Measurements from ENCODE around the gene KATNAL1.

DNA sequence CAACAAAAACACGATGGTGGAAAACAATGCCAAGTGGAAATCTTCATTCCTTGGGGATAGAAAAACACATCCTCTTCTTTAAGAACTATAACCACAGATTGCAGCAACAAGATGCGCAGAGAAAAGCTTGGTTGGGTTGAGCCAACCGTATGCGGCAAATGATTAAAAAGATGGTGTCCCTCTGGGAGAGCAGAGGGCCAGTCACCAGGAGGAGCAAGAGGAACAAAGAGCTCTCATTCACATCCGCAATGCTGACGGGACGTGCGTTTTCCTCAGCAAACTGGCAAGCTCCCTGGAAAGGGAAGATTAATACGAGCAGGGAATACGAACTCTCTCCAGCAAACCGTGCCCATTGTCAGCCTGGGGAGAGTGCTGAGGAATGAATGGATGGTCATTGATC lies 141.6 kb downstream of the KATNAL1 start:
- no peak for TF ChIP-seq CTCF (IDR thresholded peaks at IDR 0.05 in 2 of 3, conservative IDR thresholded peaks at IDR 0.05 in 1 of 3; ENCODE audit: control insufficient read depth in 2 of 3, extremely low read depth in 1 of 3, insufficient read depth in 1 of 3, low read depth in 3 of 3, low read length in 3 of 3)
- TF ChIP-seq, protein P1, sequence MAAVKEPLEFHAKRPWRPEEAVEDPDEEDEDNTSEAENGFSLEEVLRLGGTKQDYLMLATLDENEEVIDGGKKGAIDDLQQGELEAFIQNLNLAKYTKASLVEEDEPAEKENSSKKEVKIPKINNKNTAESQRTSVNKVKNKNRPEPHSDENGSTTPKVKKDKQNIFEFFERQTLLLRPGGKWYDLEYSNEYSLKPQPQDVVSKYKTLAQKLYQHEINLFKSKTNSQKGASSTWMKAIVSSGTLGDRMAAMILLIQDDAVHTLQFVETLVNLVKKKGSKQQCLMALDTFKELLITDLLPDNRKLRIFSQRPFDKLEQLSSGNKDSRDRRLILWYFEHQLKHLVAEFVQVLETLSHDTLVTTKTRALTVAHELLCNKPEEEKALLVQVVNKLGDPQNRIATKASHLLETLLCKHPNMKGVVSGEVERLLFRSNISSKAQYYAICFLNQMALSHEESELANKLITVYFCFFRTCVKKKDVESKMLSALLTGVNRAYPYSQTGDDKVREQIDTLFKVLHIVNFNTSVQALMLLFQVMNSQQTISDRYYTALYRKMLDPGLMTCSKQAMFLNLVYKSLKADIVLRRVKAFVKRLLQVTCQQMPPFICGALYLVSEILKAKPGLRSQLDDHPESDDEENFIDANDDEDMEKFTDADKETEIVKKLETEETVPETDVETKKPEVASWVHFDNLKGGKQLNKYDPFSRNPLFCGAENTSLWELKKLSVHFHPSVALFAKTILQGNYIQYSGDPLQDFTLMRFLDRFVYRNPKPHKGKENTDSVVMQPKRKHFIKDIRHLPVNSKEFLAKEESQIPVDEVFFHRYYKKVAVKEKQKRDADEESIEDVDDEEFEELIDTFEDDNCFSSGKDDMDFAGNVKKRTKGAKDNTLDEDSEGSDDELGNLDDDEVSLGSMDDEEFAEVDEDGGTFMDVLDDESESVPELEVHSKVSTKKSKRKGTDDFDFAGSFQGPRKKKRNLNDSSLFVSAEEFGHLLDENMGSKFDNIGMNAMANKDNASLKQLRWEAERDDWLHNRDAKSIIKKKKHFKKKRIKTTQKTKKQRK (IDR thresholded peaks at IDR 0.05; ENCODE audit: low read depth, low read length) = no peak
- TF ChIP-seq NFIC (IDR thresholded peaks at IDR 0.05; ENCODE audit: low read depth, low read length) = no peak
- no peak for TF ChIP-seq CEBPB (IDR thresholded peaks at IDR 0.05; ENCODE audit: borderline replicate concordance in 1 of 2, low read depth in 2 of 2, low read length in 2 of 2)
- no peak for TF ChIP-seq SUPT20H (IDR thresholded peaks at IDR 0.05; ENCODE audit: borderline replicate concordance, control insufficient read depth, low read depth, low read length)
- no peak for TF ChIP-seq CBFB (IDR thresholded peaks at IDR 0.05; ENCODE audit: low read depth)
- TF ChIP-seq EZH2 (IDR thresholded peaks at IDR 0.05; ENCODE audit: borderline replicate concordance, control insufficient read depth, low read depth, low read length) = no peak
- TF ChIP-seq POLR2AphosphoS5 (IDR thresholded peaks at IDR 0.05; ENCODE audit: low read length) = no peak
- TF ChIP-seq CHD4 (IDR thresholded peaks at IDR 0.05) = no peak
- TF ChIP-seq, protein P2, sequence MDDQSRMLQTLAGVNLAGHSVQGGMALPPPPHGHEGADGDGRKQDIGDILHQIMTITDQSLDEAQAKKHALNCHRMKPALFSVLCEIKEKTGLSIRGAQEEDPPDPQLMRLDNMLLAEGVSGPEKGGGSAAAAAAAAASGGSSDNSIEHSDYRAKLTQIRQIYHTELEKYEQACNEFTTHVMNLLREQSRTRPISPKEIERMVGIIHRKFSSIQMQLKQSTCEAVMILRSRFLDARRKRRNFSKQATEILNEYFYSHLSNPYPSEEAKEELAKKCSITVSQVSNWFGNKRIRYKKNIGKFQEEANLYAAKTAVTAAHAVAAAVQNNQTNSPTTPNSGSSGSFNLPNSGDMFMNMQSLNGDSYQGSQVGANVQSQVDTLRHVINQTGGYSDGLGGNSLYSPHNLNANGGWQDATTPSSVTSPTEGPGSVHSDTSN (IDR thresholded peaks at IDR 0.05; ENCODE audit: insufficient replicate concordance, low read depth, low read length) = no peak
- no peak for TF ChIP-seq YY1 (IDR thresholded peaks at IDR 0.05; ENCODE audit: low read depth, low read length)
- TF ChIP-seq FOXM1 (IDR thresholded peaks at IDR 0.05; ENCODE audit: low read depth, low read length) = no peak
- TF ChIP-seq BHLHE40 (IDR thresholded peaks at IDR 0.05; ENCODE audit: borderline replicate concordance in 1 of 2, low read depth in 2 of 2, low read length in 1 of 2) = no peak
